Spleen (tissue), 7 donors: ENCODE measurements around the gene SULT2B1.

ENCODE experiments used
- POLR2A ChIP-seq, 3 donors: fragments of 450-650 bp; IDR thresholded peaks; one replicate each; pipeline ENCODE4 v1.5.1; 2017; ENCODE audit warnings: antibody characterized with exemption in 3 of 3, mild to moderate bottlenecking in 1 of 3
- POLR2AphosphoS5 ChIP-seq, 3 donors: sonication (generic); formaldehyde crosslinking; IDR thresholded peaks; one replicate each; pipeline ENCODE4 v1.5.1; 2017; ENCODE audit warnings: antibody characterized with exemption in 3 of 3
- TF ChIP-seq, protein P1 (sequence below), 11 experiments: fragments of 200-600 bp in 7 of 11; fragments of 450-650 bp in 4 of 11; sonication (generic) in 4 of 11; IDR thresholded peaks in 8 of 11; conservative IDR thresholded peaks in 3 of 11; 1 replicate in 7 of 11; 2 replicates in 4 of 11; pipeline versions ENCODE4 v1.4.0 to v1.8.0; 2016 to 2021; ENCODE audit warnings: antibody characterized with exemption in 11 of 11, inconsistent platforms in 4 of 11, mild to moderate bottlenecking in 1 of 11
- donor health status: DM: no; HTN: no; CAD: no; lungs with moderate emphysema.
- donor health status: DM: no; HTN: no; CAD: no.
- donor health status: DM: no; HTN: no; CAD: no.

DNA sequence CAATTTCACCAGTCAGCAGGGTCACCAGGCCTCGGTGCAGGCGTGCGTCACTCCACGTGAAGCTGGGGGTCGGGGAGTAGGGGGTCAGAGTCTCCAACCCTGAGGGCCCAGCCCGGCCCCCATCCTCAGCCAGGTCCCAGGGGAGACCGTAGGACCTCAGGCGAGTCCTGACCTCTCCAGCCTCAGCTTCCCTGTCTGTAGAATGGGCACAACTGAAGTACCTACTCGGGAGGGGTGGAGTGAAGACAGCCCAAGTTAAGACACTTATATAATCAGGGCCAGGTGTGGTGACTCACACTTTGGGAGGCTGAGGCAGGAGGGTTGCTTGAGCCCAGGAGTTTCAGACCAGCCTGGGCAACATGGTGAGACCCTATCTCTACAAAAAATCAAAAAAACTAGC lies 51.9 kb downstream of the SULT2B1 start:
- TF ChIP-seq POLR2AphosphoS5 (IDR thresholded peaks at IDR 0.05) (no peak), POLR2A (IDR thresholded peaks at IDR 0.05) (no peak)
- TF ChIP-seq, protein P1, sequence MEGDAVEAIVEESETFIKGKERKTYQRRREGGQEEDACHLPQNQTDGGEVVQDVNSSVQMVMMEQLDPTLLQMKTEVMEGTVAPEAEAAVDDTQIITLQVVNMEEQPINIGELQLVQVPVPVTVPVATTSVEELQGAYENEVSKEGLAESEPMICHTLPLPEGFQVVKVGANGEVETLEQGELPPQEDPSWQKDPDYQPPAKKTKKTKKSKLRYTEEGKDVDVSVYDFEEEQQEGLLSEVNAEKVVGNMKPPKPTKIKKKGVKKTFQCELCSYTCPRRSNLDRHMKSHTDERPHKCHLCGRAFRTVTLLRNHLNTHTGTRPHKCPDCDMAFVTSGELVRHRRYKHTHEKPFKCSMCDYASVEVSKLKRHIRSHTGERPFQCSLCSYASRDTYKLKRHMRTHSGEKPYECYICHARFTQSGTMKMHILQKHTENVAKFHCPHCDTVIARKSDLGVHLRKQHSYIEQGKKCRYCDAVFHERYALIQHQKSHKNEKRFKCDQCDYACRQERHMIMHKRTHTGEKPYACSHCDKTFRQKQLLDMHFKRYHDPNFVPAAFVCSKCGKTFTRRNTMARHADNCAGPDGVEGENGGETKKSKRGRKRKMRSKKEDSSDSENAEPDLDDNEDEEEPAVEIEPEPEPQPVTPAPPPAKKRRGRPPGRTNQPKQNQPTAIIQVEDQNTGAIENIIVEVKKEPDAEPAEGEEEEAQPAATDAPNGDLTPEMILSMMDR (IDR thresholded peaks at IDR 0.05 in 8 of 11, conservative IDR thresholded peaks at IDR 0.05 in 3 of 11): no peak
